NT2/D1 (cell line): Measurements from ENCODE around the gene PRAC2.
A peak's percentile ranks its signal among the peaks of the same experiment; 100 is the strongest.

ENCODE experiments used
- DNase-seq: peaks from one replicate; pipeline ENCODE4 v3.0.0-alpha.2; 2011; ENCODE audit warnings: low read depth, low spot score
- H3K27me3 ChIP-seq: 2 replicates; pipeline ENCODE4 v1.6.0; 2011; ENCODE audit warnings: mild to moderate bottlenecking; ENCODE audit not compliant: insufficient read length, insufficient read depth
- H3K36me3 ChIP-seq: 2 replicates; pipeline ENCODE4 v1.6.1; 2011; ENCODE audit warnings: mild to moderate bottlenecking, low read length, mixed read lengths; ENCODE audit not compliant: insufficient read depth, insufficient read length
- H3K4me1 ChIP-seq: 2 replicates; pipeline ENCODE4 v1.5.1; 2011; ENCODE audit not compliant: insufficient read depth, insufficient read length
- H3K4me3 ChIP-seq: 2 replicates; pipeline ENCODE4 v1.5.1; 2011; ENCODE audit warnings: low read depth; ENCODE audit not compliant: insufficient read length
- H3K9ac ChIP-seq: 2 replicates; pipeline ENCODE4 v1.6.0; 2011; ENCODE audit warnings: low read depth; ENCODE audit not compliant: insufficient read length
- H3K9me3 ChIP-seq: 2 replicates; pipeline ENCODE4 v1.5.1; 2011; ENCODE audit warnings: mild to moderate bottlenecking, low read length; ENCODE audit not compliant: insufficient read depth
- SUZ12 ChIP-seq: IDR thresholded peaks from 2 replicates; pipeline ENCODE4 v1.6.1; 2011; ENCODE audit not compliant: insufficient read length, insufficient read depth; ENCODE audit errors: extremely low read depth
- YY1 ChIP-seq: IDR thresholded peaks from 2 replicates; pipeline ENCODE4 v1.6.1; 2011; ENCODE audit not compliant: insufficient read length, insufficient read depth
- ZNF274 ChIP-seq: IDR thresholded peaks from 2 replicates; pipeline ENCODE4 v1.6.1; 2011; ENCODE audit warnings: mild to moderate bottlenecking, low read depth, low read length

PRAC2 gene

DNA sequence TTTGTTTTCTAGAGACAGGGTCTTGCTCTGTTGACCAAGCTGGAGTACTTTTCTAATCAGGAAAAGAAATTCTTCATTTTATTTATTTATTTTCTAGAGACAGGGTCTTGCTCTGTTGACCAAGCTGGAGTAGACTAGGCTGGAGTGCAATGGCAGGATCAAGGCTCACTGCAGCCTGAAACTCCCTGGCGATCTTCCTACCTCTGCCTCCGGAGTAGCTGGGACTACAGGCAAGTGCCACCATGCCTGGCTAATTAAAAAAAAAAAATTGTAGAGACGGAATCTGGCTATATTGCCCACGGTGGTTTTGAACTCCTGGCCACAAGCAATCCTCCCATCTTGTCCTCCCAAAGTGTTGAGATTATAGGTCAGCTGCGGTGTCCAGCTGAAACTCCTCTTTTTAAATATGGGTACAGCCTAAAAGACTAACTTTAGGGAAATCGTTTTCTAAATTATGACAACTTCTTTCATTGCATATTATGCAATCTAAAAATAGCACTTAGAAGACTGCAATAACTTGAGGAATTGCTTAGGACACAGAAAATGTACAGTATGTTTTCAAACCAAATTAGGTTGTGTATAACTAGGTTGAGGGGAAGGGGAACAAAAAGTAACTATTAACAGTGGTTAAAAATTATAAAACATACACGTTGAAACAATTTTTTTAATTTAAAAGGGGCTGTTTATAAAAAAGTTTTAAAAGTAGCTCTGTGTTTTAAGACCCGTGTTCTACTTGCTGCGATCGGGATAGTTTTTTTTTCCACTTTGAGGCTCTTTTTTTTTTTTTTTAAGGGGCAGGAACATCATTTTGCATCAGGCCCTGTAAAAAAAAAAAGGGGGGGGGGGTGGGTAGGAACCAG, 5.4 kb upstream of the PRAC2 start:
- Histone ChIP-seq H3K27me3 (peaks cover 69% of the 10 kb centered on the region), H3K9ac (no peak overlapping the region), H3K4me1 (peaks cover 20% of the 10 kb centered on the region), H3K9me3 (no peaks in the 10 kb centered on the region), H3K36me3 (no peaks in the 10 kb centered on the region), H3K4me3 (no peak overlapping the region)
- DNase-seq = no peak
- no peak for TF ChIP-seq YY1
- TF ChIP-seq ZNF274 = no peak
- TF ChIP-seq SUZ12 = no peak

DNA sequence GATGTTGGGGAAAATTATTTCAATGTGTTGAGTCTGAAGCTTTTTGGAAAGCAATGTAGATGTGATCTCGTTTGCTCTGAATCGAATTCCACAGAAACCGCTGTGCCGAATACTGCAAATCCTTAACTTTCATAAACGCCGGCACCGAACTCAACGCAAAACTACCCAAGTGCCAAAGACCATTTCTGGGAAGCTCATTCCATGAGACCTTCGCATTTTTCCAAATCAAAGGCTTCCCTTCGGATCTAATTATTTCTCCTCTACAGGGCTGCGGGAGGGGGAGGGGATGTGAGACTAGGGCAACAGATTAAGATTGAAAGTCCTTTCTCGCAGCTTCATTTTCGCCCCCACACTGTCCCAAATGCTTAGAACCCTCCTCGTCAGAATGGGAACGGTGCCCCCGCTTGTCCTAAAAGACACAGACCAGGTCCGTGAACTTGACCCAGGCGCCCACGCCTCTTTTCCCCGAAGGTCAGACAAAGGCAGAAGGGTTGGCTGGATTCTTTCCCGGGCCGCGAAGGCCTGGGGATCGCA, 4.7 kb upstream of the PRAC2 start:
- Histone ChIP-seq H3K9me3 (no peaks in the 10 kb centered on the region), H3K4me3 (peak overlapping the region; percentile 45), H3K9ac (peak overlapping the region; percentile 72), H3K4me1 (peaks cover 20% of the 10 kb centered on the region), H3K36me3 (no peaks in the 10 kb centered on the region), H3K27me3 (peaks cover 74% of the 10 kb centered on the region)
- no peak for DNase-seq
- TF ChIP-seq SUZ12 = no peak
- TF ChIP-seq YY1 = no peak
- no peak for TF ChIP-seq ZNF274

DNA sequence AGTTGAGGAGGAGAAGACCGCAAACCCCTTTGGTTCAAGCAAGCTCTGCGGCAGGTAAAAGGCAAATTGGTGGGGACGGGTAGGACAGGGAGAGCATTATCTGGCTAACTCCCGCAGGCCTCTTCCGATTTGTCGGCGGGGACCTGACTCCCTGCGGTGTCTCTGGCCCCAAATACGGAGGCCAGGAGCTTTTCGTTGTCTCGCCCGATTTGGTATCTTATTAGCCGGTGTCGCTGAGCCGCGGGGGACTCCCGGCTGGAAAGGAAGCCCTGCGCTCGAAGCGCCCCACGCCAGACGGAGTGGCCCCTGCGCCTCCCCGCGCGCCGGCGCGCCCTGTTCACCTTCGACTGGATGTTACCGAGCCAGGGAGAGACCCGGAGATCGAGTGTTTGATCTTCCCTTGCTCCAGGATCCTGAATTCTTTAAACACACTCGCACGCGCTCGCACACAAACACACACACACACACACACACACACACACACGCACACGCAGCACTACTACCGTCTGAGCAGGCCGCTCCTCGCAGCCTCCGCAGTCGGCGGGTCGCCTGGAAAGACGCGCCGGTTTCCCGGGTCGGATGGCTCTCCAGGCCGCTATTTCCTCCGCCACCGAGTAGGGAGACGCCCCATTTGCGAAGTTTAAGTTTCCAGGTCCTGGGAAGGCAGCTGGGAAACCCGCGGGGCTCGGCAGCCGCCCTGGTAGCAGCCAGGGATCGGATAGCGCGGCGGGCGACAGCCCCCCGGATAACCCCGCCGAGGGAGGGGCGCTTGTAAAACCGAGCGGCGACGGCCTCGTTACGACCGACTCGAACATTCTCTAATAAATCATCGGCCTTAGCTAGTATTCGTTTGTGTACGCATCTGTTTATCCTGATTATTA, 4.0 kb upstream of the PRAC2 start:
- peaks cover 20% of the 10 kb centered on the region for H3K4me1 ChIP-seq
- peaks cover 81% of the 10 kb centered on the region for H3K27me3 ChIP-seq
- H3K9ac ChIP-seq = peak overlapping the region; percentile 72
- H3K9me3 ChIP-seq = no peaks in the 10 kb centered on the region
- no peak for DNase-seq
- TF ChIP-seq SUZ12 = peak; percentile 71
- no peak for TF ChIP-seq YY1
- TF ChIP-seq ZNF274 = no peak
- no peaks in the 10 kb centered on the region for H3K36me3 ChIP-seq
- H3K4me3 ChIP-seq = peak overlapping the region; percentile 45

DNA sequence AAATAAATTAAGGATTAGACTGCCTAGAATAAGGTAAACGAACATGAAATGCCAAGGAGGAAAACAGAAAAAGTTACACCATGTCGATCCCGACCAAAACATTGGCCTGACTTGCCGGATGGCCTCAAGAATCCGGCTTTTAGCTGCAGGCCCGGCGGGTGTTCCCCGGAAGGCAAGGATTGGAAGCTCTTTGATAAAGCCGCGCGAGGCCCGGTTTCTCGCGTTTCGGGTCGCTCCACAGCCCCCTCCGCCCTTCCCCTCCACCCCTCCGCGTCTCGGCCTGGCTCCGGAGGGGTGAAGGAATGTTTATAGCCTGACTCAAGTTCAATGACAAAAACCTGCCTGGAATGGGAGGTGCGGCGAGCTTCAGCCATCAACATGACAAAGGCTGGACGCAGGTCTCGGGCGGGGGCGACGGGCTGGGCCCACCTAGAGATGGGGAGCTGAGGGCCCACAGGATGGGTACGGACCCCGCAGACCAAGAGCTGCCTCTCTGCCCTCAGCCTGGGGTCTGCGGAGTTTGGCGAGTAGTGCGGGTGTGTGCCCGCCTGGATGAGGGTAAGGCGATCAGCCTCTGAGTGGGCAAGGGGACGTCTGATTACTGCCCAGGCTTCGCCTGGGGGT, 3.2 kb upstream of the PRAC2 start:
- peak overlapping the region; percentile 72 for H3K9ac ChIP-seq
- DNase-seq = peak; percentile 63
- H3K27me3 ChIP-seq = peaks cover 88% of the 10 kb centered on the region
- peak overlapping the region; percentile 45 for H3K4me3 ChIP-seq
- H3K4me1 ChIP-seq = peaks cover 20% of the 10 kb centered on the region
- H3K36me3 ChIP-seq = no peaks in the 10 kb centered on the region
- H3K9me3 ChIP-seq = no peaks in the 10 kb centered on the region
- TF ChIP-seq ZNF274 (no peak), YY1 (no peak), SUZ12 (no peak)

DNA sequence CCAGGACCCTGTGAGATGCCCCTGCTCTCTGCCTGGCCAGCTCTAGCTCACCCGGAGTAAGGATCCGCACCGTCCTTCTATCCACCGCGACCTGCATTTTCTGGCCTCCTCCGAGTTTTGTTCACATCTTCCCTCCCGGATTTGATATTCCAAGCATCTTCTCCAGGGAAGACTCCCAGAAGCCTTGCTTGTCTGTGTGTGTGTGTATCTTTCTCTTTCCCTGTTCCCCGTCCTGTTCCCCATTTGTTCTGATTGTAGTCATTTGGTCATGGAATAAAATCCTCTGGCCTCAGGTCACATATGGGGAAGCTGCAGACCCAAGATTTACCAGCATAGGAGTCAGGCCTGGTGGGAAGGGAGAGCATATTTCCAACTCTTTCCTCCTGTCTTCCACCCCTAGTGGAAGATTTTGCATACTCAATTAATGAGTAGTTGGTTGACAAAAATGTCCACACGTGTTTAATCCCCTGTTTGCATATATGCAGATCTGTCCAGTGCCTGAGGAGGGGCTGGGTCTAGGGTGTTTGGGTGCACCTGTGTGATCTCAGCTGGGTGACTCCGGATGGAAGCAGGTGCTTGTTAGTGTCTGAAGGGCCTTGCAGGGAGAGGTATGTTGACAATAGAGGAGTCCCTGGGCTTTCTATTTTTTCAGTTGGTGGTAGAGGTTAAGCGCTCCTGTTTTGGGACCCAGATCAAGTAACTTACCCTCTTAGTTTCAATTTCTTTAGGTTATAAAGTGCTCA, 2.5 kb upstream of the PRAC2 start:
- DNase-seq = no peak
- Histone ChIP-seq H3K9ac (peak overlapping the region; percentile 27), H3K4me1 (peaks cover 20% of the 10 kb centered on the region), H3K9me3 (no peaks in the 10 kb centered on the region), H3K36me3 (no peaks in the 10 kb centered on the region), H3K27me3 (peaks cover 95% of the 10 kb centered on the region), H3K4me3 (no peak overlapping the region)
- TF ChIP-seq YY1 (no peak), SUZ12 (peak; percentile 61), ZNF274 (no peak)

DNA sequence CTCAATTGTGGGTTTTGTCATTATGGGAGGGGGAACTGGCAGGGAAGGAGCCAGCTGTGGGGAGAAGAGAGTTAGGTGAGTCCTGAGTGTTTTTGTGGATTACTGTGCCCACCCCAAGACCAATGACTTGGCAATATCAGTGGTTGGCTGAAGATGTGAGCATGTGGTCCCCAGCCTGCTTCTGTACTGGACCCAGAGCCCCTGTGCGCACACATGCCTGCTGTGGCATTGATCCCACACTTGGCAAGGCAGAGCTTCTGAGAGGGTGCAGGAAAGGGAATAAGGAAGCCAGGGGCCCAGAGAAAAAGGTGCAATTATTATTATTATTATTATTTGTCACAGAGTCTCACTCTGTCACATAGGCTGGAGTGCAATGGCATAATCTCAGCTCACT, 2.0 kb upstream of the PRAC2 start:
- peaks cover 20% of the 10 kb centered on the region for H3K4me1 ChIP-seq
- no peaks in the 10 kb centered on the region for H3K36me3 ChIP-seq
- peaks cover 98% of the 10 kb centered on the region for H3K27me3 ChIP-seq
- H3K9me3 ChIP-seq = no peaks in the 10 kb centered on the region
- no peak for DNase-seq
- no peak overlapping the region for H3K9ac ChIP-seq
- no peak overlapping the region for H3K4me3 ChIP-seq
- TF ChIP-seq YY1 (no peak), SUZ12 (no peak), ZNF274 (no peak)
